ENCODE results near the gene MFAP2.

DNA sequence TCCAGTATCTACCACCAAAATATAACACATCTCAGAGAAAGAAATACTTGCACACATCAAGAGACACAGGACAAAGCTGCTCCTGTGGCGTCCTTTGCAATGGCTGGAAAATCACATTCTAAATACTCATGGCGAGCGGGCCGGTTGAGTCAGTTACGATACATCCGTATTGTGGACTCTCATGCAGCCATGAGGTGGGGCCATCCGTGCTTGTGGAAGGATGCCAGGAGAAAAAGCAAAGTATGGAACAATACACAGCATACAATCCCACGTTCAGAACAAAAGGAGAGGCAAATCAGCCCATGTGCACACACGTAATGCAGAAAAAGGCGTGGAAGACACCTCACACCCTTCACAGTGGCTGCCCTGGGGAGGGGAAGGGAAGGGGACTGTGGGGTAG is 18.2 kb upstream of the MFAP2 start:
- TF ChIP-seq POLR2AphosphoS5 (IDR thresholded peaks at IDR 0.05) (no peak), POLR2A (IDR thresholded peaks at IDR 0.05) (no peak)
- TF ChIP-seq, protein P1, sequence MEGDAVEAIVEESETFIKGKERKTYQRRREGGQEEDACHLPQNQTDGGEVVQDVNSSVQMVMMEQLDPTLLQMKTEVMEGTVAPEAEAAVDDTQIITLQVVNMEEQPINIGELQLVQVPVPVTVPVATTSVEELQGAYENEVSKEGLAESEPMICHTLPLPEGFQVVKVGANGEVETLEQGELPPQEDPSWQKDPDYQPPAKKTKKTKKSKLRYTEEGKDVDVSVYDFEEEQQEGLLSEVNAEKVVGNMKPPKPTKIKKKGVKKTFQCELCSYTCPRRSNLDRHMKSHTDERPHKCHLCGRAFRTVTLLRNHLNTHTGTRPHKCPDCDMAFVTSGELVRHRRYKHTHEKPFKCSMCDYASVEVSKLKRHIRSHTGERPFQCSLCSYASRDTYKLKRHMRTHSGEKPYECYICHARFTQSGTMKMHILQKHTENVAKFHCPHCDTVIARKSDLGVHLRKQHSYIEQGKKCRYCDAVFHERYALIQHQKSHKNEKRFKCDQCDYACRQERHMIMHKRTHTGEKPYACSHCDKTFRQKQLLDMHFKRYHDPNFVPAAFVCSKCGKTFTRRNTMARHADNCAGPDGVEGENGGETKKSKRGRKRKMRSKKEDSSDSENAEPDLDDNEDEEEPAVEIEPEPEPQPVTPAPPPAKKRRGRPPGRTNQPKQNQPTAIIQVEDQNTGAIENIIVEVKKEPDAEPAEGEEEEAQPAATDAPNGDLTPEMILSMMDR (IDR thresholded peaks at IDR 0.05): no peak
